ENCODE results near the gene CS.
A peak's percentile ranks its signal among the peaks of the same experiment; 100 is the strongest.
"Not testable (repeated sequence)": the region's sequence is repeated elsewhere in the genome, so short reads cannot be mapped to it uniquely, and the experiment has no call there.

The CS gene

DNA sequence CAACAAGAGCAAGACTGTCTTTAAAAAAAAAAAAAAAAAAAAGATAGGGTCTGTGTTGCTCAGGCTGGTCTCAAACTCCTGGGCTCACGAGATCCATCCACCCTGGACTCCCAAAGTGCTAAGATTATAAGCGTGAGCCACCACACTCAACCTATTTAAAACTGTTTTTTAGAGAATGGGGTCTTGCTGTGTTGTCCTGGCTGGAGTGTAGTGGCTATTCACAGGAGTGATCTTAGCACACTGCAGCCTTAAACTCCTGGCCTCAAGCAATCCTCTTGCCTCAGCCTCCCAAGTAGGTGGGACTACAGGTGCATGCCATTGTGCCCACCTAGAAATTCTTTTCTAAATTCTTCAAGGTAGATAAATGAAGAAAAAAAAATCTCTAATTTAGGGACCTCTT lies 25.8 kb downstream of the CS start:
- no peak for DNase-seq

DNA sequence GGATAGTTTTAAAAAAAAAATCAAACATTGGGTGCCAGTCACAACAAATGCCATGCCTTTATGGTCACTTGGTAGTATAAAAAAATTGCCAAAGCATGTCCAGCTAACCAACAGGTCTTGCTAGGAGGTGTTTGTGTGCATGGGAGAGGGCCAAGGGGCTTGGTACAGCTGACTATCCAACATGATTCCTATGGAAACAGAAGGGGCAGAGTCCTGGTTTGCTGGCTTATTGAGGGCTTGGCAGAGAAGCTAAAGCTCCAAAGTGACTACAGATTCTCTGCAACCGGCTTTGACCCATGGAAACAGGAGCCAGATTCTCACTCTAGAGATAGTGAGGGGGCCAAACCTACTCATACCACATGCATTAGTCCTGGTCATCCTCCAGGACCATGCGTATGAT lies 27.7 kb downstream of the CS start:
- not testable (repeated sequence) for DNase-seq

DNA sequence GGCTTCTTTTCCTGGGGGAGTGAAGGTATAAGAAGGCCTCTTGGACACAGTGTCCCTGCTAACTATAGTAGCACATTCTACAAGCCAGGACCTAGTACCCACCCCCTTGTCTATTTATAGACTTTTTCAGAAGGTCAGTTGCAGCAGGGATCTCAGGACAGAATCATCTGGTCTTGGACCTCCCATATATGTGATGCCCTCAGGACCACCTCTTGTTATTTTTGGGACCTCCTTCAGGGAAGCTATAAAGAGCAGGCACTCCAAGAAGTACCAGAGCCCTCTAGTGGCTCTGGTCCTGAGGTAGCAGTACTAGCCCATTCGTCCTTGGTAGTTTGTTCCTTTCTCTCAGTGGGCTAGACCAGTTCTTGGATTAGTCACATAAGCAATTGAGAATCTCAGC lies 29.1 kb downstream of the CS start:
- peak; percentile 62 for DNase-seq

DNA sequence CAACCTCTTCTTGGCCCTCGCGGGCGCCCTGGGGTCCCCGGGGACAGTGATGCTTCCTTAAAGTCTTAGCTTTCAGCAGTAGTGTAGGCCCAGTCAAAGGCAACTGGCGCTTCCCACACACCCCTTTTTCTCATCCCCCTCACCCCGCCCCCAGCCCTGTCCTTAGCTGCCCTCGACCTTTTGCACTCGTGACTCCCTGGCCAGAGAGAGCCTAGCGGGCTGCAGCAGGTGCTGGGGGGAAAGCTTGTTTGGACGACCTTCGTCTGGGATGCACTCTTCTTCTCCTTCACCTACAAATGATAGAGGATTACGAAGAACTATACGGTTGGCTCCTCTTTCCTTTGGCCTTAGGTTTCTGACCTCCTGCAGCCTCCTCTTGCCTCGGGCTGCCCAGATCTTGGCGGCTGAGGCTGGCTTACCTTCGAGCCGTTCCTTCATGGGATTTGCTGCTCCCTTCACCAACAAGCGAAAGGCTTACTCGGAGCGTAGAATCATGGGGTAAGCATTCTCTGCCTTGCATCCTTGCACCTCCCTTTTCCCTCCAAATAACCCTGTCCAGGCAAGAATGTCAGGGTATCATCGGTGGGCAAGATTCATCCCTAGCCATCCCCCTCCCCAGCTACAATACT lies 32.6 kb downstream of the CS start:
- DNase-seq, result peak; percentile 55

DNA sequence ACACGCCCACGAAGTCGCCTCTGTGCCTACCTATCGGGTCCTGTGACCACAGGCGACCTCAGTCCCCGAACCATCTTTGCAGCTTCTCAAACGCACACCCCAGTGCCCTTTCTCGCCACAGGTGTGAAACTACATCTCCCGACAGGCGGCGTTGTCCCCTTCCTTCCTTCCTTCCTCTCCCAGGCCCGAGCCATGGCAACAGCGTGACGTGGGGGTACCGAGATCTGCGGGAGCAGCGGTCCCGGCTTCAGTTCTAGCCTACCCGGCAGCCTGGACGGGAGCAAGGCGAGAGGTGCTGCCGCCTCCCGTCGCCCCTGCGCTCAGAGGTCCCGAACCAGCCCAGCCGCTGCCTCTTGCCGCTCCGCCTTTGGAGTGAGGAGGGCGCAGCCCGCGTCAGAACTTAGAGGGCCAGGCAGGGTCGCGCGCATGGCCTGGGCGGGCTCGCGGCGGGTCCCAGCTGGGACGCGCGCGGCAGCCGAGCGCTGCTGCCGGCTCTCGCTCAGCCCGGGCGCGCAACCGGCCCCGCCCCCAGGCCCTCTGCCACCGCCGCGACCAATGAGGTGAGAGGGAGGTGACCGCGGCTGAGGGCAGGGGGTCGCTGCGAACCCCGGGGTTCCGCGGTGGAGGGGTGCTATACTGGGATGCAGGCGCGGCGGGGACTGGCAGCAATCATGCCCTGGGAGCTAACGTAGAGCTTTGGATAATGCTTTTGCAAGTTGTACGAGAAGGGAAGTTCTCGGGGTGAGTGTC lies 33.3 kb downstream of the CS start, which contains the start of gene COQ10A:
Gene COQ10A (plus strand): TSS at position 250 of the 750 bp plus-strand sequence. CDS start 177 bp downstream, at position 427.
- peak; percentile 96 for DNase-seq

DNA sequence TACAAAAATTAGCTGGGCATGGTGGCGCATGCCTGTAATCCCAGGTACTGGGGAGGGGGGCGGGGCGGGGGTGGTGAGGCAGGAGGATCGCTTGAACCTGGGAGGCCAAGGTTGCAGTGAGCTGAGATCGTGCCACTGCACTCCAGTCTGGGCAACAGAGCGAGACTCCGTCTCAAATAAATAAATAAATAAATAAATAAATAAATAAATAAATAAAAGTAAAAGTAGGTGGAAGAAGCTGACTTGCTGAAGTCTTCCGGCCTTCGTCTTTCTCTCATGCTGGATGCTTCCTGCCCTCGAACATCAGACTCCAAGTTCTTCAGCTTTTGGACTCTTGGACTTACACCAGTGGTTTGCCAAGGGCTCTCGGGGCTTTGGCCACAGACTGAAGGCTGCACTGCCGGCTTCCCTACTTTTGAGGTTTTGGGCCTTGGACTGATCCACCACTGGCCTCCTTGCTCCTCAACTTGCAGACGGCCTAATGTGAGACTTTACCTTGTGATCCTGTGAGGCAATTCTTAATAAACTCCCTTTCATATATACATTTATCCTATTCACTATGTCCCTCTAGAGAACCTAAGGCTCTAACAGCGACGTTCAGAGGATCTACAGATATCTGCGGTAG lies 34.0 kb downstream of the CS start:
- DNase-seq, result not testable (repeated sequence)

DNA sequence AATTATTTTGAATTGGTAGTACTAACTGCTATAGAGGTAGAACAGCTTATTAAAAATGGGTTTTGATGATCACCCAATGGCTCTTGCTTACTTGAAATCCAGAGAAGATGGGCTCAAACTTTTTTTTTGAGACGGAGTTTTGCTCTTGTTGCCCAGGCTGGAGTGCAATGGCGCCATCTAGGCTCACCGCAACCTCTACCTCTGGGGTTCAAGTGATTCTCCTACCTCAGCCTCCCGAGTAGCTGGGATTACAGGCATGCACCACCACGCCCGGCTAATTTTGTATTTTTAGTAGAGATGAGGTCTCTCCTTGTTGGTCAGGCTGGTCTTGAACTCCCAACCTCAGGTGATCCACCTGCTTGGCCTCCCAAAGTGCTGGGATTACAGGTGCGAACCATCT lies 37.2 kb downstream of the CS start:
- DNase-seq, result not testable (repeated sequence)

DNA sequence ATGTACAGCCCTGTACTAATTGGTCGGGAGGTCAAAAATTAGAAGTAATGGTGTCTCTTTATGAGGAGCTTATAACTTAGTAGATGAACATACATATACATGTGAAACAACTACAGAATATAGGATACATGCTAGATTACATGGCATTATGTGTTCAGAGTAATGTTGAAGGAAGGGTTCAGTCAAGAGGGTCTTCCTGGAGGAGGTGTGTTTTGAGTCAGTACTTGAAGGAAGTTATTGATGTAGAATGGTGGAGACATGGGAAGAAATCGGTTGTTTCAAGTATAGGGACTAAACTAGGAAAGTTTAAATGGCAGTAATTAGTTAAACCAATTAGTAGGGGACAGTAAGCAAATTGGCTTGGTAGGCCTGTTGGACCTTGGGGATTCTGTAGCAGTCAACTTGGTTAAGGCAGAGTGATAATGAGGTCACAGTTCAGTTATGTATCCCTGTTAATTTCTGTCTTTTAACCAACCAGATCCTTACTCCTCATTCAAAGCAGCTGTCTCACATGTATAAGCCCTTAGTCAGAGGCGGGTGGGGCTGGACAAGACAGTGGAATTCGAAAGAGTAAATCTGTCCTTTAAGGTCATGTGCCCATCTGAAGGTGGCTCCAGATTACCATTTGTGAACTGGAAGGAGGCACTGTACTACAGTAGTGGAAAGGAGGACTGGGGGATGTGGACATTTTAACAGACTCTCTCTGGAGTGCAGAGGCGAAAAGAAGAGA lies 38.5 kb downstream of the CS start:
- peak; percentile 31 for DNase-seq

DNA sequence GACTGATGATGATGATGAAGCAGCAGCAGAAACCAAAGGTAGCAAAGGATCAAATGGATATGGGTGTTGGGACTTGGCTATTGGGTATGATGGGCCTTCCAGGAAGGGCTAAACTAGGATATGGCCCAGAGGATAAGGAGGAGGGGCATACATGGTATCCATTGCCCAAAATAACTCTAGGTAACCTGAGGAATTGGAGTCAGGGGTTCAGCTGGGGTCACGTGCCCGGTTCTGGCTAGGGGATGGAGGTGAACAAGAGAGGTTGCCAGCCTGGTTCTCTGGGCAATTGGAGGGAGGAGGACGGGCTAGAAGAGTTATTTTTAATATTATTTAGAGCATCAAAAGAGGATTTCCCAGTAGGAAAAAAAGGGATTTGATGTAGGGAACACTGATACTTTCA lies 39.2 kb downstream of the CS start:
- no peak for DNase-seq

DNA sequence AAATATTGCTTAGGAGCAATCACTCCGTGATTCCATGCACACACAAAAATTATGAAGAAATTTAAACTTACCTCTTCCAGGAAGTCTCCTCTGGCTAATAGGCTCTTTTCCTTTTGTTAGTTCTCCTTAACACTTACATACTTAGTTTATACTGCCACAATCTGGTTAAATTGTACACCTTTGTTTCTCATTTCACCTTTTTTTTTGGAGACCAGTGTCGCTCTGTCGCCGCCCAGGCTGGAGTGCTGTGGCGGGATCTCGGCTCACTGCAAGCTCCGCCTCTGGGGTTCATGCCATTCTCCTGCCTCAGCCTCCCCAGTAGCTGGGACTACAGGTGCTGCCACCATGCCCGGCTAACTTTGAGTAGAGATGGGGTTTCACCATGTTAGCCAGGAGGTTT lies 39.8 kb downstream of the CS start:
- DNase-seq, result no peak

DNA sequence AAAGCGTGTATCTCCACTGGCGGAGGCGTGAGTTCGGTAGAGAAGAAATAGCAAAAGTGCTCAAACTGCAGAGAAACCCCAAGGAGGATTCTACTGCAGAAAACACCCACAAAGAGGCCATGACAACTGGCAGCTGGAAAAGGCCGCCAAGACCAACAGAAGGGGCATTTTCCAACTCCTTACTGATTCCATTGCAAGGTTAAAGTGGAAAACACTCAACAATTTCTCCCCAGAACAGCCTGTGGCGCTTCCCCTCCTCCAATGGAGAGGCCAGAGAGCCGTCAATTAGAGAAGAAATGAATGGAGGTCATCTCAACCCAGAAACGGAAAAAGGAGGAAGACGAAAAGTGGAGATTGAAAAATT lies 41.3 kb downstream of the CS start:
- DNase-seq, result no peak

DNA sequence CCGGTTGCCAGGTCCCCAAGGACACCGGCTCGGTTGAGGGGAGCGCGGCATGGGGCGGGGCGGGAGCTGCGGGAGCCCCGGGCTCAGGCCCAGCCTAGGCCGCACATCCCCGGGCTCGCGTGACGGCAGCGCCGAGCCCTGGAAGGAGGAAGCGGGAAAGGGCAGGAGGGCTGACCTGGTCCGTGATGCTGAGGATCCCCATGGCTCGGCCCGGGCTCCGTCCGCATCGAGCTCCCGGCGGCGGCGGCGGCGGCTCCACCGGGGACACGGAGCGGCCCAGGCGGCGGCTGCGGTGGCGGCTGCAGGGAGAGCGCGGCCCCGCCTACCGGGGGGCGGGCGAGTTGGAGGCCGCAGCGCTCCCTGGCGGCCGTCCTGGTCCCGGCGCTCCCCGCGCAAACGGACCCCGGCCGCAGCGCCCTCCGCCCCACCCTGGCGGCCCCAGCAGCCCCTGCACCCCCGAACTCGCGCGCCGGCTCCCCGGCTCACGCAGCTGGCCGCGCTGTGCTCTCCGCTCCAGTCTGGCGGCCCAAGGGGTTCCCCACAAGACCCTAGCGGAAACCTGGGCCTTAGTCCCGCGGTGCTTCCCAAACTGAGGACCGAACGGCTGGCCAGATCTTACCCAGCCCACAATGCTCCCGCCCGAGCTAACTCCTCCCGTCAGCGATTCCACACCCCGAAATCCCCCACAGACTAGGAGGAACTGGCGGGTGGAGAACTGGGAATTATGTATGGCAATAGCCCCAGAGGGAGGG lies 41.9 kb downstream of the CS start, which contains the start of gene ANKRD52:
Gene ANKRD52 (minus strand): TSS at position 317 of the 752 bp plus-strand sequence. CDS start 115 bp downstream, at position 202.
- DNase-seq, result peak; percentile 85

DNA sequence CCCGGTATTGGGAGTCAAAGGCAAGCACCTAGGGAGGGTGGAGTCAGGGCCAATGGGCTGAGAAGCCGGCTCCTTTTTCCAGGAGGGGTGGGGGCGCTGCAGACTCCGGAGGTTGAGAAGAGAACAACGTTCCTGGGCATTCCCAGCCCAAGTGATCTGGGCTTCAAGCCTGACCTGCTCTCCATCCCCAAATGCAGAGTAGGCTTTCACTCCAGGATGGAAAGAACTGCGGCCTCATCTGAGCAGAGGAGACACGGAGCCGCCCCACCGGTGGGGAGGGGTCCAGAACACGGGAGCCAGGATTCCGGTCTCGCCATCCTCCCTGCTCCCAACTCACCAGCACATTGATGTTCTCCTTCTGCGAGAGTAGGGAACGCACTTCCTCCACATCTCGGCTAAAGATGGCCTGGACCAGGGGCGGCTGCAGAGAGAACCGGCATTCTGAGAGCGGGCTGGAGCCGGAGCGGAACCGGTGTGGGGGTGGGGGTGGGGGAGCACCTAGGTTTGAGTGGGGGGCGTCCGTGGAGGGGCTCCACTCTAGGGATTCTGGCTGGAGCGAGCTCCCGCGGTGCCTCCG lies 42.6 kb downstream of the CS start:
- DNase-seq, result peak; percentile 74

DNA sequence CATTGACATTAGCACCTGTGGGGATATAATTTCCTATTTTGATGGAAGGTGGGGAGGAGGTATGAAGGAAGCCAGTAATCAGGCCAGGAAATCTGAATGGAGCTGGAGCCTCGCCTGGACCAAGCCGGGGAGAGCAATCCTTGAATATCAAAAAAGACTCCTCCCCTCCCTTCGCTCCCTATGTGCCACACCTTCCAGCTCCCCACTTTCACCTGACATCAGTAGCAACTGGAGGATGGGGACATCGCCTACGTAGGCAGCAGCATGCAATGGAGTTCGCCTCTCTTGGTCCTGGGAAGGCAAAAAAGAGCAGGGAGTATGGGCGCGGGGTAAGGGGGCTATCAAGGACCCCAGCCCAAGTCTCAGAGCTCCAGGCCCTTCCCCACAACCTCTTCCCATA lies 43.1 kb downstream of the CS start:
- DNase-seq, result no peak

DNA sequence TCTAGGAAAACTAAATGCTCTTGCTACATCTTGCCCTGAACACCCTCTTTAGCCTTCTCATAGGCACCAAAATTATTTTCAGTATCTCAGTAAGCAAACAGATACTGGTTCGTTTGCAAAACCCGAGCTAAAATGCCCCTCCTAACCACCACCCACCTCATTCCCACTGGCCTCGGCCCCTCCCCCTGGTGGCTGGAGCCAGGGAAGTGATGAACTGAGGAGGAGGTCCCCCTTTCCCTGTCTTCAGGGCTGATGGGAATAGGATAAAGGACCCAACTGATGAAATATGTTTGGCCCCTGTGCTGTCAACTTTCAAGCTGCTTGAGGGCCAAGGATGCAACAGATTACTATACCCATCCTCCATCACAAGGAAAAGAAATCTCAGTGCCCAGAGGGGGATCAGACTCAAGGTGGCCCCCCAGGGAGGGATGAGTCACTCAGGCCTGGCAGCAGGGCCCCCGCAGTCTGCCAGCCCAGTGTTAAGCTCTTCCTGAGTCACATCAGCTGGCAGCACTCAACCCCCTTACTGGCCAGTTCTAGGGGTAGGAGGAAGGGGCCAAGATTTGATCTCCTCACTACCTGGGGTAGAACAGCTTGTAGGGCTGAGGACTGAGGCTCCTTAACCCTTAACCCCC lies 43.7 kb downstream of the CS start:
- no peak for DNase-seq

DNA sequence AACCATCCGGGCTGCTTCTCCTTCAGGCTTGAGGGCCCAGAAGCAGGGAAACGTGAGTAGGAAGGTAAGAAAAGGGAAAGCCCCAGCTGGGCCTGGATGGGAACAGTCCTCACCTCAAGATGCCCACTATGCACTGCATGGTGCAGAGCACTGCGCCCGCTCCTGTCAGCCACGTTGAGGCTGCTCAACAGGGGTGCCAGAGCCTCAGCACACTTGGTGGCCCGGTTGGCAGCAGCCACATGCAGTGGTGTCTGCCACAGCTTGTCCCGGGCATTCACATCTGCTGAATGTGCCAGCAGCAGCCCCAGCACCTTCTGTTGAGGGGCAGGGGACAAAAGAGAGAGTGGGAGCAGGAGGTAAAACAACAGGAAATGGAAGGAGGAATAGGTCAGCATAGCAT lies 44.5 kb downstream of the CS start:
- DNase-seq, result no peak

DNA sequence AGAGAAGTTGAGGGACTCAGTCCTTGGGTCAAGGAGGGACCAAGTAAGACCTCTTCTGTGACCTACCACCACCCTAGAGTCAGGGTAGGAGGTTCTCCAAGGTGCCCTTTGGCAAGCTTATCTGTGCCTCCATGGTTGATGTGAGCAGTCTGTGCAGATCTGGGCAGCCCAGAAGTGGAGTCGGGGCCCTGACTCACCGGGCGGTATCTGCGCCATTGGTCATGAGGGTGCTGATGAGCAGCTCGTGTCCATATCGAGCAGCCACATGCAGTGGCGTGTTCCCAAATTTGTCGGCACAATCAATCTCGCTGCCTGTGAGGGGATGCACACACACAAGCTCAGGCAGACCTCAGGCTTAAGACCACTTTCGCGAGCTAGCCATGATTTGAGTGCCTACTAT lies 47.0 kb downstream of the CS start:
- DNase-seq, result no peak

DNA sequence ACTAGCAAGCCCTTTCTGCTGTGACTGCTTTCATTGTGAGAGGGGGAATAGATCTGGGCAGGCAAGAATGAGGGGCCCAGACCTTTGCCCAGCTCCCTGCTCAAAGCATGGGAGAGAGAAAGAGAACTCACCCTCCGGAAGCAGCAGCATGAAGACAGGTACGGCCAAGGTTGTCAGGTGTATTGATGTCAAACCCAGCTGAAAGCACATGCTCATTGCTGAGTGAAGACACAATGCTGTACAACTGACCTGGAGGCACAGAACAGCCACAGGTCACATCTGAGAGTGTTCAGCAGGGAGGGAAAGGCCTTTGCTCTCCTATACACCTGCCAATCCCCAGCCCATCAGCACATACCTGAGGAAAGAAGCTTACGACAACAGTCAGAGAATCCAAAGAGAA lies 47.5 kb downstream of the CS start:
- DNase-seq, result no peak

DNA sequence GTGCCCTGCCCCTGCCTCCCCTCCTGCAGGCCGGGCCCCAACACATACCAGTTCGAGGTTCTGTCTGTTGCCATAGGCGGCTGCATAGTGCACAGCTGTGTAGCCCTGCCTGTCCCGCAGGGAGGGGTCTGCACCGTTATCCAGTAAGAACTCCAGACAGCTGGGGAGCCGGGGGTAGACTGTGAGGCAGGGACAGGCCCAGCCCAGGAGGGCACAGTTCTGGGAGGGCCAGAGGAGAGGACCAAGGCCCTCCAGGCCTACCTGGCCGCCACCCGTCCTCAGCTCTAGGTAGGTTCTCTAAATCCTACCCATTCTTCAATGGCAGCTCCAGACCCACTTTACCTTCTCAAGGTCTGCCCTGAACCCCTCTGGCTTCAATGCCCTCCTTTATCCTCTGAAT lies 51.4 kb downstream of the CS start:
- no peak for DNase-seq

DNA sequence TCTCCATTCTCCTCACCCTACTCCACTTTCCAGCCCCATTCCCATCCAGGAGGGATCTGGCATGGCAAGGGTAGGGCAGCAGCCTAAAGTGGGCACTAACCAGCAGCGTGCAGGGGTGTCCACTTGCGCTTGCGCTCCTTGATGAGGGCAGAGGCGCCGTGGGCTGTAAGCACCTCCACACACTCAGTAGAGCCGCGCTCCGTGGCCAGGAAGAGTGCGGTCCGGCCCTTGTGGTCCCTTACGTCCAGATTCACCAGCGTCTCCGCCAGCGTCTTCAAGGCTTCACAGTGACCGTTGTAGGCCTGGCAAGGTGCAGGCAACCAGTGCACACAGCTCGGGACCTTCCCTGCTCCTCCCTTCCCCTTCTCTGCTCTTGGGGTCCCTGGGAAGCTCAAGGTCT lies 52.2 kb downstream of the CS start:
- no peak for DNase-seq

DNA sequence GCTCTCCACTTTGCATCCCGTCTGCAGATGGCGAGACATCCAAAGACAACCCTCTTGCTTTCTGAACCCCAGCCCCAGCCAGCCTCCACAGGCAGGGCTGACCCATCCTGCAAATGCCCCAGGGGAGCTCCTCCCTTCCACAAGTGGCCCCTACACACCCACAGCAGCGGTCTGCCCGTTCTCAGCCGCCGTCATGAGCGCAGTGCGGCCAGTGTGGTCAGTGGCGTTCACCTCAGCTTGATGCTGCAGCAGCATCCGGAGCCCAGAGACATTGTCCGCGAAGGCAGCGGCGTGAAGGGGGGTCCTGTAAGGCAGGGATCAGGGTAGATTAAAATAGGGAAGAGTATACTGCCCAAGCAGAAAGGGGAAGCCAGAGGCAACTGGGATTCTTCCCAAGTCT lies 55.6 kb downstream of the CS start:
- no peak for DNase-seq

DNA sequence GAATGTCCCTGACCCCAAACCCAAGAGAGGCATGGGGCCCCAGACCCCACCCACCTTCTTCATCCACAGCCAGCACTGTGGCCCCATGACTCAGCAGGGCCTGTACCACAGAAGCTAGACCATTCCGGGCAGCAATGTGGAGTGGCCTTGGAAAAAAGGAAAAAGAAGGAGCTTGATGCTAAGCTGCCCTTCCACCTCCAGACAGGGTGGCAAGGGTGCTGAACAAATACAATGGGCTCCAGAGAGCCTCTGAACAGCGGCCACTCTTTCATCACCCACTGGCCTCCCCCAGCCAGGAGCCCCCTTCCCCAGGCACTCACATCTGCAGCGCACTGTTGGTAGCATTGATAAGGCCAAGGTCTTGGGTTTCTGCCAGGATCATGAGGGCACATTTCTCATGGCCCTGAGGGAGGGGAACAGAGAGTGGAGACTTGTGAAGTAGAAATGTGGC lies 56.4 kb downstream of the CS start:
- no peak for DNase-seq

Data from NCI-H82 (cell line).